ENCODE measurements around the gene NES.

GRCh38 chr1:156660752-156661112 lies 16.5 kb downstream of the NES start:
- TF ChIP-seq CTCF (IDR thresholded peaks at IDR 0.05; ENCODE audit: low read length): no peak
- no peak for TF ChIP-seq EZH2 (IDR thresholded peaks at IDR 0.05; ENCODE audit: borderline replicate concordance, low read length)
